Liver (tissue), 9 donors: ENCODE results near the gene NTN1. TPM values are rescaled to one million over a fixed set of nuclear protein-coding genes. Genes with fewer than 3 reads are reported as not detected.
A peak's percentile ranks its signal among the peaks of the same experiment; 100 is the strongest.

Experiments
- DNase-seq: peaks from one replicate; pipeline ENCODE4 v3.0.0-alpha.2; 2017; ENCODE audit warnings: low spot score
- H3K27ac ChIP-seq, 2 donors: one replicate each; pipeline ENCODE4 v1.7.0; 2013; ENCODE audit warnings: inconsistent platforms in 2 of 2, low read length in 2 of 2, control low read depth in 1 of 2, low read depth in 1 of 2, mild to moderate bottlenecking in 1 of 2
- H3K27me3 ChIP-seq, 4 donors: one replicate each; pipeline versions ENCODE4 v1.6.1 to v1.7.0; 2013; ENCODE audit warnings: low read length in 3 of 4, inconsistent platforms in 1 of 4, mild to moderate bottlenecking in 1 of 4, moderate library complexity in 1 of 4; ENCODE audit not compliant: control insufficient read depth in 4 of 4, insufficient read depth in 4 of 4
- H3K36me3 ChIP-seq, 4 donors: one replicate each; pipeline versions ENCODE4 v1.6.1 to v1.7.0; 2013; ENCODE audit warnings: low read length in 3 of 4, mild to moderate bottlenecking in 3 of 4, low read depth in 1 of 4, moderate library complexity in 1 of 4; ENCODE audit not compliant: control insufficient read depth in 4 of 4, insufficient read depth in 3 of 4
- H3K4me1 ChIP-seq, 4 donors: one replicate each; pipeline versions ENCODE4 v1.6.1 to v1.7.0; 2013; ENCODE audit warnings: low read length in 3 of 4, mild to moderate bottlenecking in 3 of 4, moderate library complexity in 1 of 4; ENCODE audit not compliant: control insufficient read depth in 4 of 4, insufficient read depth in 4 of 4
- H3K4me3 ChIP-seq, 3 donors: one replicate each; pipeline versions ENCODE4 v1.6.1 to v1.7.0; 2013; ENCODE audit warnings: low read length in 3 of 3, control low read depth in 1 of 3, low read depth in 1 of 3, mild to moderate bottlenecking in 1 of 3
- H3K9ac ChIP-seq, 2 donors: one replicate each; pipeline ENCODE4 v1.7.0; 2013; ENCODE audit warnings: low read length in 2 of 2, mild to moderate bottlenecking in 2 of 2, moderate library complexity in 2 of 2, control low read depth in 1 of 2, low read depth in 1 of 2
- H3K9me3 ChIP-seq, 4 donors: one replicate each; pipeline versions ENCODE4 v1.6.1 to v1.7.0; 2013; ENCODE audit warnings: low read length in 3 of 4; ENCODE audit not compliant: control insufficient read depth in 4 of 4
- CTCF ChIP-seq: fragments of 150-350 bp; IDR thresholded peaks from 2 replicates; pipeline ENCODE4 v1.5.1; 2017; ENCODE audit warnings: improper control_type of control experiment, low read depth, low read length; ENCODE audit not compliant: missing input control
- EGR1 ChIP-seq, 2 donors: IDR thresholded peaks; 2 replicates each; pipeline ENCODE4 v1.6.1; 2016 to 2018; ENCODE audit warnings: antibody characterized with exemption in 2 of 2, low read depth in 2 of 2
- FOXA1 ChIP-seq: IDR thresholded peaks from 2 replicates; pipeline ENCODE4 v1.6.1; 2016; ENCODE audit warnings: antibody characterized with exemption
- GABPA ChIP-seq, 2 donors: IDR thresholded peaks in 1 of 2; conservative IDR thresholded peaks in 1 of 2; 2 replicates each; pipeline ENCODE4 v1.6.1; 2016; ENCODE audit warnings: antibody characterized with exemption in 2 of 2, mild to moderate bottlenecking in 1 of 2, moderate library complexity in 1 of 2
- HNF4A ChIP-seq, 2 donors: conservative IDR thresholded peaks; 2 replicates each; pipeline ENCODE4 v1.6.1; 2016; ENCODE audit warnings: antibody characterized with exemption in 2 of 2, mild to moderate bottlenecking in 2 of 2
- HNF4G ChIP-seq: IDR thresholded peaks from 2 replicates; pipeline ENCODE4 v1.6.1; 2016; ENCODE audit warnings: antibody characterized with exemption
- RAD21 ChIP-seq, 2 donors: IDR thresholded peaks; 2 replicates each; pipeline ENCODE4 v1.6.1; 2016; ENCODE audit warnings: antibody characterized with exemption in 2 of 2, mild to moderate bottlenecking in 2 of 2
- REST ChIP-seq: IDR thresholded peaks from 2 replicates; pipeline ENCODE4 v1.6.1; 2016; ENCODE audit warnings: antibody characterized with exemption, mild to moderate bottlenecking
- RXRA ChIP-seq, 2 donors: IDR thresholded peaks; 2 replicates each; pipeline ENCODE4 v1.6.1; 2017 to 2018; ENCODE audit warnings: antibody characterized with exemption in 2 of 2, mild to moderate bottlenecking in 1 of 2
- SP1 ChIP-seq: IDR thresholded peaks from 2 replicates; pipeline ENCODE4 v1.6.1; 2018; ENCODE audit warnings: antibody characterized with exemption, mild to moderate bottlenecking
- TAF1 ChIP-seq: conservative IDR thresholded peaks from 2 replicates; pipeline ENCODE4 v1.6.1; 2016; ENCODE audit warnings: antibody characterized with exemption, mild to moderate bottlenecking
- whole genome bisulfite sequencing: extraction: QIAGEN DNeasy Blood & Tissue Kit; methylation state at CpG from one replicate; pipeline ENCODE4 v1.1.7; 2013; 5-methylcytosine and 5-hydroxymethylcytosine counted together
- polyA plus RNA-seq, 2 donors: library from polyadenylated mRNA; stranded (reverse) in 1 of 2; unstranded in 1 of 2; fragments of 200-250 nt in 1 of 2; fragments of >200 nt in 1 of 2; fragmentation: Nextera tagmentation in 1 of 2; extraction: Ambion mirVana in 1 of 2; gene quantifications; one replicate each; pipeline versions ENCODE4 v1.2.1 to v1.2.3, GENCODE V29; 2013 to 2015
- total RNA-seq, 2 donors: library from RNA; depleted of rRNA; stranded (reverse); fragments of >200 nt; gene quantifications; one replicate each; pipeline ENCODE4 v1.2.3, GENCODE V29; 2014
- TF ChIP-seq, protein P1 (sequence below): IDR thresholded peaks from 2 replicates; pipeline ENCODE4 v1.6.1; 2016; ENCODE audit warnings: antibody characterized with exemption
- TF ChIP-seq, protein P2 (sequence below): IDR thresholded peaks from 2 replicates; pipeline ENCODE4 v1.6.1; 2016; ENCODE audit warnings: antibody characterized with exemption
- TF ChIP-seq, protein P3 (sequence below): IDR thresholded peaks from 2 replicates; pipeline ENCODE4 v1.6.1; 2016; ENCODE audit warnings: antibody characterized with exemption
- donor health status: healthy.
- donor health status: healthy.
- donor health status: healthy.
- donor health status: healthy.
- donor health status: healthy.

The NTN1 gene
- total and polyA plus RNA-seq, 4 donors, result 0.14 to 8.7 (median 4.3) TPM

GRCh38 chr17:9062399-9062902, 41.1 kb downstream of the NTN1 start:
- Histone ChIP-seq H3K36me3 (no peaks in the 10 kb centered on the region), H3K9ac (peak overlapping the region in 1 of 2 donors; percentile 32), H3K9me3 (no peaks in the 10 kb centered on the region), H3K4me1 (peaks cover 4 to 39% (median 22%) of the 10 kb centered on the region in 4 donors), H3K27ac (peak overlapping the region; percentile 27 to 65), H3K27me3 (no peaks in the 10 kb centered on the region), H3K4me3 (no peak overlapping the region)
- no peak for DNase-seq
- WGBS, result 83% methylated on average over 9 of the region's 9 CpGs
- TF ChIP-seq HNF4A (conservative IDR thresholded peaks at IDR 0.05) (peak in 1 of 2 donors; percentile 42), RXRA (IDR thresholded peaks at IDR 0.05) (no peak), TAF1 (no peak), RAD21 (IDR thresholded peaks at IDR 0.05) (no peak), FOXA1 (no peak)

GRCh38 chr17:9064311-9064834, 43.1 kb downstream of the NTN1 start:
- DNase-seq, result no peak
- Histone ChIP-seq H3K27me3 (no peaks in the 10 kb centered on the region), H3K4me3 (no peak overlapping the region), H3K27ac (no peak overlapping the region), H3K9me3 (no peaks in the 10 kb centered on the region), H3K36me3 (no peaks in the 10 kb centered on the region), H3K9ac (no peak overlapping the region), H3K4me1 (peaks cover 4 to 28% (median 16%) of the 10 kb centered on the region in 4 donors)
- TF ChIP-seq HNF4G (no peak), RAD21 (IDR thresholded peaks at IDR 0.05) (no peak), TAF1 (no peak), HNF4A (conservative IDR thresholded peaks at IDR 0.05) (no peak), SP1 (no peak), REST (no peak), EGR1 (IDR thresholded peaks at IDR 0.05; ENCODE audit: low read depth in 2 of 2) (no peak), GABPA (IDR thresholded peaks at IDR 0.05 in 1 of 2, conservative IDR thresholded peaks at IDR 0.05 in 1 of 2) (no peak), FOXA1 (no peak), CTCF (no peak)
- TF ChIP-seq, protein P1, sequence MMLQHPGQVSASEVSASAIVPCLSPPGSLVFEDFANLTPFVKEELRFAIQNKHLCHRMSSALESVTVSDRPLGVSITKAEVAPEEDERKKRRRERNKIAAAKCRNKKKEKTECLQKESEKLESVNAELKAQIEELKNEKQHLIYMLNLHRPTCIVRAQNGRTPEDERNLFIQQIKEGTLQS, result no peak
- TF ChIP-seq, protein P2, sequence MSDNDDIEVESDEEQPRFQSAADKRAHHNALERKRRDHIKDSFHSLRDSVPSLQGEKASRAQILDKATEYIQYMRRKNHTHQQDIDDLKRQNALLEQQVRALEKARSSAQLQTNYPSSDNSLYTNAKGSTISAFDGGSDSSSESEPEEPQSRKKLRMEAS, result no peak
- TF ChIP-seq, protein P3, sequence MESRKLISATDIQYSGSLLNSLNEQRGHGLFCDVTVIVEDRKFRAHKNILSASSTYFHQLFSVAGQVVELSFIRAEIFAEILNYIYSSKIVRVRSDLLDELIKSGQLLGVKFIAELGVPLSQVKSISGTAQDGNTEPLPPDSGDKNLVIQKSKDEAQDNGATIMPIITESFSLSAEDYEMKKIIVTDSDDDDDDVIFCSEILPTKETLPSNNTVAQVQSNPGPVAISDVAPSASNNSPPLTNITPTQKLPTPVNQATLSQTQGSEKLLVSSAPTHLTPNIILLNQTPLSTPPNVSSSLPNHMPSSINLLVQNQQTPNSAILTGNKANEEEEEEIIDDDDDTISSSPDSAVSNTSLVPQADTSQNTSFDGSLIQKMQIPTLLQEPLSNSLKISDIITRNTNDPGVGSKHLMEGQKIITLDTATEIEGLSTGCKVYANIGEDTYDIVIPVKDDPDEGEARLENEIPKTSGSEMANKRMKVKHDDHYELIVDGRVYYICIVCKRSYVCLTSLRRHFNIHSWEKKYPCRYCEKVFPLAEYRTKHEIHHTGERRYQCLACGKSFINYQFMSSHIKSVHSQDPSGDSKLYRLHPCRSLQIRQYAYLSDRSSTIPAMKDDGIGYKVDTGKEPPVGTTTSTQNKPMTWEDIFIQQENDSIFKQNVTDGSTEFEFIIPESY, result no peak
- WGBS, result 93% methylated on average over 6 of the region's 6 CpGs
